H1 (cell line): ENCODE measurements around the gene MSI2. TPM values are rescaled to one million over a fixed set of nuclear protein-coding genes. Genes with fewer than 3 reads are reported as not detected.

Experiments
- CTCF ChIA-PET: fragments of 300-600 bp; sonication (Branson Sonifier 250); formaldehyde crosslinking; loops from one replicate; lab custom pipeline; 2021; ENCODE audit not compliant: partially characterized antibody; lab: Charles Lee
- POLR2A ChIA-PET: fragments of 300-600 bp; sonication (Branson Sonifier 250); formaldehyde crosslinking; loops from one replicate; lab custom pipeline; 2021; ENCODE audit warnings: inconsistent platforms; ENCODE audit not compliant: partially characterized antibody; lab: Charles Lee
- DNase-seq, 2 experiments: peaks; one replicate each; pipeline versions ENCODE4 v3.0.0 to v3.0.0-alpha.2; 2010 to 2022; ENCODE audit warnings: low spot score in 2 of 2, low read depth in 1 of 2, mixed read lengths in 1 of 2
- FAIRE-seq: peaks from 2 replicates; lab custom pipeline; 2011; peaks lifted over from hg19 to GRCh38; lab: Jason Lieb, UNC
- H2AFZ ChIP-seq: 2 replicates; pipeline ENCODE4 v1.8.1; 2012; ENCODE audit warnings: low read length, inconsistent platforms
- H2AK5ac ChIP-seq: 2 replicates; pipeline ENCODE4 v1.6.1; 2013; ENCODE audit warnings: low read depth, low read length
- H2BK120ac ChIP-seq: replicated peaks from 2 replicates; pipeline ENCODE3; 2013; ENCODE audit warnings: low read depth, low read length, inconsistent platforms
- H2BK12ac ChIP-seq: 2 replicates; pipeline ENCODE4 v1.6.1; 2013; ENCODE audit warnings: low read depth, low read length
- H2BK15ac ChIP-seq: 2 replicates; pipeline ENCODE4 v1.6.1; 2013; ENCODE audit warnings: low read length
- H2BK20ac ChIP-seq: 2 replicates; pipeline ENCODE4 v1.6.1; 2013; ENCODE audit warnings: low read length
- H2BK5ac ChIP-seq: 2 replicates; pipeline ENCODE4 v1.6.1; 2013; ENCODE audit warnings: low read depth, low read length
- H3K14ac ChIP-seq: 2 replicates; pipeline ENCODE4 v1.6.1; 2013; ENCODE audit warnings: inconsistent platforms; ENCODE audit not compliant: insufficient read length
- H3K18ac ChIP-seq: 2 replicates; pipeline ENCODE4 v1.6.1; 2013; ENCODE audit warnings: low read length; ENCODE audit errors: extremely low read depth
- H3K23ac ChIP-seq: 2 replicates; pipeline ENCODE4 v1.6.1; 2013; ENCODE audit warnings: inconsistent platforms; ENCODE audit not compliant: insufficient read length
- H3K23me2 ChIP-seq: 2 replicates; pipeline ENCODE4 v1.6.1; 2013; ENCODE audit warnings: low read depth, low read length
- H3K27ac ChIP-seq: 2 replicates; pipeline ENCODE4 v1.6.1; 2011; ENCODE audit warnings: low read depth, low read length, inconsistent platforms
- H3K27me3 ChIP-seq, 4 experiments: replicated peaks in 1 of 4; 1 replicate in 1 of 4; 2 replicates in 3 of 4; pipeline versions ENCODE4 v1.6.1 to v1.8.1; 2011 to 2013; ENCODE audit warnings: low read length in 3 of 4, mild to moderate bottlenecking in 3 of 4, inconsistent platforms in 2 of 4, mixed read lengths in 2 of 4, moderate library complexity in 1 of 4; ENCODE audit not compliant: control insufficient read depth in 3 of 4, insufficient read depth in 3 of 4; ENCODE audit errors: extremely low read depth in 1 of 4
- H3K36me3 ChIP-seq, 4 experiments: 2 replicates each; pipeline versions ENCODE4 v1.6.1 to v1.8.1; 2011 to 2013; ENCODE audit warnings: mild to moderate bottlenecking in 4 of 4, low read length in 3 of 4, moderate library complexity in 2 of 4, control low read depth in 1 of 4, inconsistent platforms in 1 of 4; ENCODE audit not compliant: insufficient read depth in 4 of 4, control insufficient read depth in 2 of 4
- H3K4ac ChIP-seq: replicated peaks from 2 replicates; pipeline ENCODE3; 2013; ENCODE audit warnings: low read length, low read depth, mixed read lengths, inconsistent platforms; ENCODE audit not compliant: insufficient read length
- H3K4me1 ChIP-seq, 4 experiments: replicated peaks in 1 of 4; 1 replicate in 1 of 4; 2 replicates in 3 of 4; pipeline versions ENCODE4 v1.6.1 to v1.8.1; 2011 to 2013; ENCODE audit warnings: low read length in 3 of 4, inconsistent platforms in 2 of 4, mixed read lengths in 1 of 4; ENCODE audit not compliant: insufficient read depth in 4 of 4, control insufficient read depth in 3 of 4
- H3K4me2 ChIP-seq, 2 experiments: 2 replicates each; pipeline versions ENCODE4 v1.6.1 to v1.8.1; 2011 to 2013; ENCODE audit warnings: low read depth in 2 of 2, low read length in 2 of 2, control low read depth in 1 of 2, inconsistent platforms in 1 of 2, mild to moderate bottlenecking in 1 of 2; ENCODE audit not compliant: insufficient read depth in 1 of 2
- H3K4me3 ChIP-seq, 4 experiments: fragments of 200-600, 300-600 bp in 1 of 4; sonication (generic), shearing (Covaris generic), sonication (Bioruptor Twin) in 1 of 4; 2 replicates each; pipeline versions ENCODE4 v1.5.1 to v1.8.1; 2011 to 2016; ENCODE audit warnings: low read length in 4 of 4, low read depth in 3 of 4, control low read depth in 2 of 4, inconsistent platforms in 2 of 4, mild to moderate bottlenecking in 2 of 4, mixed read lengths in 1 of 4, moderate library complexity in 1 of 4; ENCODE audit not compliant: insufficient read depth in 2 of 4; ENCODE audit errors: extremely low read depth in 1 of 4
- H3K56ac ChIP-seq: replicated peaks from 2 replicates; pipeline ENCODE3; 2013; ENCODE audit warnings: low read depth, mild to moderate bottlenecking, mixed read lengths, low read length, inconsistent platforms; ENCODE audit not compliant: insufficient read length
- H3K79me1 ChIP-seq: 2 replicates; pipeline ENCODE4 v1.6.1; 2013; ENCODE audit warnings: low read depth, low read length, control low read depth
- H3K79me2 ChIP-seq, 2 experiments: 2 replicates each; pipeline versions ENCODE4 v1.6.1 to v1.8.1; 2012 to 2013; ENCODE audit warnings: low read length in 2 of 2, mild to moderate bottlenecking in 2 of 2, inconsistent platforms in 1 of 2; ENCODE audit not compliant: insufficient read depth in 2 of 2, control insufficient read depth in 1 of 2
- H3K9ac ChIP-seq, 4 experiments: replicated peaks in 1 of 4; 1 replicate in 1 of 4; 2 replicates in 3 of 4; pipeline versions ENCODE4 v1.6.1 to v1.8.1; 2011 to 2013; ENCODE audit warnings: low read depth in 3 of 4, low read length in 3 of 4, control low read depth in 2 of 4, mild to moderate bottlenecking in 2 of 4, moderate library complexity in 2 of 4, inconsistent platforms in 1 of 4; ENCODE audit errors: extremely low read depth in 1 of 4
- H3K9me3 ChIP-seq, 2 experiments: 2 replicates each; pipeline versions ENCODE4 v1.6.1 to v1.8.1; 2012 to 2013; ENCODE audit warnings: mild to moderate bottlenecking in 2 of 2, moderate library complexity in 2 of 2, control low read depth in 1 of 2, inconsistent platforms in 1 of 2, low read depth in 1 of 2, low read length in 1 of 2, mixed read lengths in 1 of 2; ENCODE audit not compliant: insufficient read depth in 2 of 2
- H4K20me1 ChIP-seq, 2 experiments: replicated peaks in 1 of 2; 2 replicates each; pipeline versions ENCODE3 to v1.8.1; 2011 to 2013; ENCODE audit warnings: inconsistent platforms in 2 of 2, low read length in 2 of 2, mild to moderate bottlenecking in 1 of 2; ENCODE audit not compliant: insufficient read depth in 2 of 2, control insufficient read depth in 1 of 2
- H4K5ac ChIP-seq: 2 replicates; pipeline ENCODE4 v1.6.1; 2013; ENCODE audit warnings: low read length, low read depth, mixed read lengths, inconsistent platforms; ENCODE audit not compliant: insufficient read length
- H4K8ac ChIP-seq: 2 replicates; pipeline ENCODE4 v1.8.0; 2013; ENCODE audit warnings: mild to moderate bottlenecking, moderate library complexity, low read length, inconsistent platforms; ENCODE audit not compliant: insufficient read depth; ENCODE audit errors: extremely low read depth
- H4K91ac ChIP-seq: replicated peaks from 2 replicates; pipeline ENCODE3; 2013; ENCODE audit warnings: low read length, mixed read lengths, inconsistent platforms; ENCODE audit not compliant: insufficient read length
- NRF1 ChIP-seq: IDR thresholded peaks from 2 replicates; pipeline ENCODE4 v1.6.1; 2011; ENCODE audit warnings: mild to moderate bottlenecking, low read depth, low read length, improper control_type of control experiment
- POLR2AphosphoS5 ChIP-seq: IDR thresholded peaks from 2 replicates; pipeline ENCODE4 v1.6.1; 2011; ENCODE audit warnings: low read depth, low read length
- WGBS, 2 experiments: shearing (Covaris generic) in 1 of 2; methylation state at CpG; one replicate each; pipeline versions ENCODE4 v1.1.6 to v1.1.7; 2013 to 2015; ENCODE audit warnings: low lambda C conversion rate in 2 of 2, mixed read lengths in 2 of 2, inconsistent platforms in 1 of 2, low coverage in 1 of 2, missing lambda C conversion rate in 1 of 2; ENCODE audit not compliant: insufficient replicate concordance in 2 of 2, insufficient coverage in 1 of 2, insufficient read length in 1 of 2; ENCODE audit errors: extremely low coverage in 1 of 2, missing lambda C conversion rate in 1 of 2; 5-methylcytosine and 5-hydroxymethylcytosine counted together
- polyA plus RNA-seq, 7 experiments: library from polyadenylated mRNA; depleted of rRNA in 3 of 7; stranded (reverse) in 5 of 7; unstranded in 2 of 7; fragments of >200 nt in 5 of 7; fragments of 200-250 nt in 2 of 7; gene quantifications; 1 replicate in 5 of 7; 2 replicates in 1 of 7; 4 replicates in 1 of 7; pipeline versions ENCODE4 v1.2.1 to v1.2.3, GENCODE V29; 2011 to 2013; ENCODE audit warnings: missing spikeins in 2 of 7, mixed read lengths in 2 of 7
- total RNA-seq: library from RNA; stranded (reverse); fragmentation: NEBNext Ultra II Directional; extraction: Animal tissue kit (Norgen Biotek cat#: 25700); gene quantifications from 2 replicates; pipeline ENCODE4 v1.2.1, GENCODE V29; 2021

Gene MSI2
- total and polyA plus RNA-seq, 2 of the 8 experiments (the other 6 are each of a cell fraction or from before 2014, with no cell fraction given): 36.7 to 80.6 TPM

DNA sequence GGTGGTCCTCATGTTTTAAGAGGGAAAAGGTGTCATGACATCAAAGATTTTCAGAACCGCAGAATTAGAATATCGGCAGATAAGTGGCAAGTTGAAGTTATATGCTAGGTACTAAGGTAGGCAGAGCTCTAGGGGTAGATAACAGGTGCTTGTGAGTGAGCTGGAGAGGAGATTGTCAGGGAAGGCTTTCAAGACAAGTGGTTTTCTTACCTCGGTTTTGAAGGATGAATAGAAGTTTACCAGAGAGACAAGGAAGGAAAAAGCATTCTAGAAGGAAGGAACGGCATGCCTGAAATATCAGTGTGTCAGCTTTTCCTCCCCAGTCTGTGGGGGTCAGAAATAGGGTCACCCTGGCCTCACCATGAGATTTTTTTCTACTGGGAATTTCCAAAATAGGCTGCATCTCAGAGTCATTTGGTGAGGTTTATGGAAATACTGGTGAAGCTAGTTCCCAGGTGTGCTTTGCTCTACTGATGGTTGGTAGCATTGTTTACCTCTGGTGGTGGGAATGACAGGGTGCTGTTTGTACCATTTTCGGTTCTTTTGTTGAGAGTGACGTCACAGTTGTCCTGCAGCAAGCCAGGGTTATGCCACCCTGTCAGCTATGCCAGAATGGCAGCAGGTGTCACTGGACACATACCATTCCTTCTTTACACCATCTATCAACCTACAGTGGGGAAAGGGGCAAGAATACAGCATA is 112.5 kb downstream of the MSI2 start:
- Histone ChIP-seq H3K4me3 (no peak overlapping the region), H2BK5ac (no peak overlapping the region), H3K4ac (no peak overlapping the region), H4K91ac (no peak overlapping the region), H3K27me3 (no peaks in the 10 kb centered on the region), H2BK12ac (no peak overlapping the region), H3K79me1 (peaks cover 7% of the 10 kb centered on the region), H2BK120ac (no peak overlapping the region), H4K8ac (no peak overlapping the region), H3K79me2 (peaks cover 0 to 44% of the 10 kb centered on the region in 2 experiments; a peak in 2 of 4 replicates), H2AFZ (no peak overlapping the region), H3K27ac (no peak overlapping the region), H3K23ac (no peak overlapping the region), H3K23me2 (no peaks in the 10 kb centered on the region), H3K9ac (no peak overlapping the region), H2BK15ac (no peak overlapping the region), H3K18ac (no peak overlapping the region), H3K56ac (no peak overlapping the region), H4K20me1 (peaks cover 2 to 12% of the 10 kb centered on the region in 2 experiments), H3K4me1 (peaks cover 2 to 16% (median 15%) of the 10 kb centered on the region in 4 experiments; a peak in 6 of 7 replicates), H3K4me2 (no peak overlapping the region), H3K14ac (no peak overlapping the region), H2BK20ac (no peak overlapping the region), H3K9me3 (peaks cover 3 to 5% of the 10 kb centered on the region in 2 experiments; a peak in 1 of 4 replicates), H4K5ac (no peak overlapping the region), H2AK5ac (no peak overlapping the region), H3K36me3 (peaks cover 0 to 2% (median 0%) of the 10 kb centered on the region in 4 experiments; a peak in 4 of 8 replicates)
- TF ChIP-seq POLR2AphosphoS5 (no peak), NRF1 (no peak)
- DNase-seq (no peak), FAIRE-seq (no peak)
- CTCF ChIA-PET: interaction anchor here (0.6 to 1.2 kb wide), 8 partner anchors 27 to 1282 kb away, joined by 3 to 7 read pairs (median 3); no protein-coding TSS in a partner anchor
- WGBS, 2 experiments: 71% methylated on average over 6 of the region's 6 CpGs; no CpG with 5 or more reads in 1 of the 2 experiments
- POLR2A ChIA-PET: no interaction called here
